ENCODE data around the gene MYO7B.
A peak's percentile ranks its signal among the peaks of the same experiment; 100 is the strongest.

Gene MYO7B

DNA sequence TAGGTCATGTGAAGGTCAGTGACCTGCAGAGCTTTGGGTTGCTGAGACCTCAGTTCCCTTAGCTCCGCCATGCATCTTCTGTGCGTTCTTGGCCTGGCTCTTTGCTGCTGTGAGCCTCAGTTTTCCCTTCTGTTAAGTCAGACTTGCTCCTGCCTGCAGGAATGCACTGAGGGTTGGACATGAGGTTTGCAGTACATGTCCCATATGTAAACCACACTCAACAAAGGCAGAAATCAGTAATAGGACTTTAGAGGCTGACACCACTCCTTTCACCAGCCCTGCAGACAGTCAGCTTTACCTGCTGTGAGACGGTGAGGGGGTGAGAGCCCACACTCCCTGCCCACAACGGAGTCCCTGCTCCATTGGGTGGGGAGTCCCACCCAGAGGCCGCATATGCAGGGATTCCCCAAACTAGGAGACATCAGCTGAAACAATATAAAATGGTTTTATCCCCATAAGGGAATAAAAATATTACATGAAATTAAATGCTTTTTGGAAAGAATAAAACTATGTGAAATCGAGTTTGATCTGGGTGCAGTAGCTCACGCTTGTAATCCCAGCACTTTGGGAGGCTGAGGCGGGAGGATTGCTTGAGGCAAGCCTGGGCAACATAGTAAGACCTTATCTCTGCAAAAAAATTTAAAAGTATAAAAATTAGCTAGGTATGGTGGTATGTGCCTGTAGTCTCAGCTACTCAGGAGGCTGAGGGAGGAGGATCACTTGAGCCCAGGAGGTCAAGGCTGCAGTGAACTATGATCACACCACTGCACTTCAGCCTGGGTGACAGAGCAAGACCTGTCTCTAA is 55.1 kb downstream of the MYO7B start:
- no peak for DNase-seq

DNA sequence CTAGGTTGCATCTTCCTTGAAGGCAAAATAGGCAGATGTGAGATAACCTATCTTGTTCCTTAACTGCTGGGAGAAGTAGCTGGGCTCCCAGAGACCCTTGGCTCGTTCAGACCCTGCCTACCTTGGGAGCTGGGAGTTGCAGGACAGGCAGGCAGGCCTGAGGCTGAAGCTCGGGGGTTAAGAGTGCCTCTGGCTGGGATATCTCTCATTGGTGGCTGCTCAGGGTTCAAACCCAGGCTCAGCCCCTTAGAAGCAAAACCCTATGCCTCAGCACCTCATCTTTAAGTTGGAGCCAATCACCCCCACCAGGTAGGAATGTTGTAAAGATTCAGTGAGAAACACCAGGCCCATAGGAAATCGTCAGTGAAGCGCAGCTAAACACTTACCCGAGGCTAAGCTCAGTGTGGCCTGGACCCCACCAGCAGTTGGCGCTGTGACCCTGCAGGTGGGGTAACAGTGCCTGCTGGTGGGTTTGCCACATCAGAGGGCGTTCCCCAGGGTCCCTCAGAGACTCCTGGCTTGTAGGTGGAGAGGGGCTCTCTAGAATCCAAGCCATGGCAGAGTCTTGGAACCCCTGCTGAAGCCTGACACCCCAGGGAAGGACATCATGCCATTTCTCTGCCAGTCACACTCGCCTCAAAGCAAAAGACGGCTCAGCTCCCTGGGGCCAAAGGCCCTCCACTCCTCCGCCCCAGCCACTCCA is 55.9 kb downstream of the MYO7B start:
- DNase-seq: peak; percentile 2

- DNase-seq: no peak
These were observed 57.3 kb downstream of the MYO7B start for GRCh38 chr2:127592761-127593227.

DNA sequence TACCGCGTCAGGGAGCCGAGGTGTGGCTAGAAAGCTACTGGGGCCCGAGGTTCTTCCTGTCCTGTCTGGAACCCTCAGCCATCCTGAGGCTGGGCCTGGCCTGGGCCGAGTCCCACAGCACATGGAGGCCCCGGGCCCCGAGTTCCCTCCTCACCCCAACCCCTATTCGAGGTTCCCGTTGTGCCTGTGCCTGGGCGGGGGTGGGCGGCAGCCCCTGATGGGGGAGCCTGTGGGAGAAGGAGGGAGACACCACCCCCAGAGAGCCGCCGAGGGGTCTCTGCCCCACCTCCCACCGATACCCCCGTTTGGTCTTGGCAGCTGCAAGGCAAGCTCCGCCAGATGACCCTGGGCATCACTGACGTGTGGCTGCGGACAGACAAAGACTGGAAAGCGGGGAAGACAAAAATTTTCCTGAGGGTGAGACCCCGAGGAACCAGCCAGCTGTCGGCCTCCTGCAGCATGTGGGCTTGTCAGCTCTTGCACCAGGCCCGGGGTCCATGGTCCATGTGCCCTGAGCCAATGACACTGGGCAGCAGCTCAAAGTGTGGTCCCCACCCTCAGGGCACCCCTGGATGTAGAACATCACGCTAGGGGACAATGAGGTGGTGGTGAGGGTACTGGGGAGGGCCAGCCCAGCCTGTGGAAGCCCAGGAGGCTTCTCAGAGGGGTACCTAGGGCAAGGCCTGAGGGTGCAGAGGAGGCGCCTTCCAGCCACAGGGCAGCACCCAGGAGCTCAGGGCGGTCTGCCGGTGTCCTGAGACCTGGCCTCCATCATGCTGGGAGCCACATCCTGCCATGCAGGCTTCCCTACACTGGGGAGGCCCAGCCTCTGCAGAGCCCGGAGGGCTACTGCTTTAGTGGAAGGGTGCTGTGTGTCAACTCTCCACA is 58.0 kb downstream of the MYO7B start:
- DNase-seq: no peak

DNA sequence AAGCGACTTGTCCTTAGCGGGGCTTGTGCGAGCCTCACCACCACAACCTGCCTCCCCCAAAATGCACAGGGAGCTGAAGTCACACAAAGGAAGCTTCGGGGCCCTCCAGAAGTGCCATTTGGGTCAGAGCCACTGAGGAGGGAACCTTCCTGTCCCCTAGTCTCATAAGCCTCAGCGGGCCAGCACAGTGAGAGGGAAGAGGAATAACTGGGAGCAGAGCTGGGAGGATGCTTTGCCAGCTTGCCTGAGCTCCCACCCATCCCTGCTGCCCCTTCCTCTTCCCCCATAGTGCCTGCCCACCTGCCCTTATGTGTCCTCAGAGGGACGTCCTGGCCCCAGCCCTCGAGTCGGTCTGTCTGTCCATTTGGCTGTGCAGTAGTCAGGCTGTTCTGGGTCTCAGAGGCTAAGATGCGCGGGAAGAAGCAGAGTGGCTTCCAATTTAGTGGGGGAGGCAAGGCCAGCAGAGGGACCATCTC is 58.7 kb downstream of the MYO7B start:
- DNase-seq: no peak

- no peak for DNase-seq
These were observed 61.0 kb downstream of the MYO7B start for GRCh38 chr2:127596311-127597045.

DNA sequence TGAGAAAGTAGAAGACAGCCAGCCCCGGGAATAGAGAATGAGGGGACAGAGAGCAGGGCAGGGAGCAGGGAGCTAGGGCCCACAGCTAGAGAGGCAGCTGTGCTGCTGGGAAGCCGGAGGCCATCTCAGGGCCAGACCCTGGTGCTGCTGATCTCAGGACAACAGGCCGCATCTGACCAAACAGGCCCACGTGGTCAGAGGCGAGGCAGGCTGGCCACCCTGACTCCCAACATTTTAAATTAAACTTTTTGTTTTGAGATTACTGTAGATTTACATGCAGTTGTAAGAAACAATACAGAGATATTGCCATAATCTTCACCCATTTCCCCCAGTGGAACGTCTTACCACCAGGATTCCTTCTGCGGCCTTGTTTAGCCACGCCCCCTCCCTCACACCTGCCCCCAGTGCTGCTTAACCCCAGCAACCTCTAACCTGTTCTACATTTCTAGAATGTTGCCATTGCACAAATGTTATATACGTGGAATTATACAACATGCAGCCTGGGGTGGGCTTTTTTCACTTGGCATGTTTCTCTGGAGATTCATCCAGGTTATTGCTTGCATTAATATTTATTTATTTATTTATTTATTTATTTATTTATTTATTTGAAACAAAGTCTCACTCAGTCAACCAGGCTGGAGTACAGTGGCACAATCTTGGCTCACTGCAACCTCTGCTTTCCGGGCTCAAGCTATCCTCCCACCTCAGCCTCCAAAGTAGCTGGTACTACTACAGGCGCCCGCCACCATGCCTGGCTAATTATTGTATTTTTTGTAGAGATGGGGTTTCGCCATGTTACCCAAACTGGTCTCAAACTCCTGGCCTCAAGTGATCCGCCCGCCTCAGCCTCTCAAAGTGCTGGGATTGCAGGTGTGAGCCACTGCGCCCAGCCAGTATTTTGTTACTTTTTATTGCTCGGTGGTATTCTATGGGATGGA is 61.8 kb downstream of the MYO7B start:
- no peak for DNase-seq

DNA sequence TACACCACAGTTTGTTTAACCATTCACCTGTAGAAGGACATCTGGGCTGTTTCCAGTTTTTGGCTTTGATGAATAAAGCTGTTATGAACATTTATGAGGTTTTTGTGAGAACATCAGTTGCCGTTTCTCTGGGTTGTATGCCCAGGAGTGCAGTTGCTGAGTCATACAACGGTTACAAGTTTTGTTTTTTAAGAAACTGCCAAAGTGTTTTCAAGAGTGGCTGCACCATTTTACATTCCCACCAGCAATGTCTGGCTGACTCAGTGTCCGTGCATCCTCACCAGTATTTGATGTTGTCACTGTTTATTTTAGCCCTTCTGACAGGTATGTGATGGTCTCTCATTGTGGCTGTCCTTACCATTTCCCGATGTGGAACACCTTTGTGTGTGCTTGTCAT is 62.5 kb downstream of the MYO7B start:
- no peak for DNase-seq

DNA sequence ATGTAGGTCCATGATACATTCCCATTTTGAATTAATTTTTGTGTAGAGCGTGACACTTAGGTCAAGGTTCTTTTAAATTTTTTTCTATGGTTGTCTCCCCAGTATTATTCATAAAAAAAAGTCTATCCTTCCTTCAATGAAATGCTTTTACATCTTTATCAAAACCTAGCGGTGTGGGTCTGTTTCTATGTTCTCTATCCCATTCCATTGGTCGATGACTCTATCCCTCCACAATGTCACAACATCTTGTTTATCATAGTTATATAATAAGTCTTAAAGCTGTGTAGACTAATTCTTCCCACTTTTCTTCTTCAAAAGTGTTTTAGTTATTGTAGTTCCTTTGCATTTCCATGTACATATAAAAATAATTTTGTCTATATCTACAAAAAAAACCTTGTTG is 63.2 kb downstream of the MYO7B start:
- DNase-seq: no peak

- no peak for DNase-seq
These were observed 63.7 kb downstream of the MYO7B start for GRCh38 chr2:127599211-127599610.

DNA sequence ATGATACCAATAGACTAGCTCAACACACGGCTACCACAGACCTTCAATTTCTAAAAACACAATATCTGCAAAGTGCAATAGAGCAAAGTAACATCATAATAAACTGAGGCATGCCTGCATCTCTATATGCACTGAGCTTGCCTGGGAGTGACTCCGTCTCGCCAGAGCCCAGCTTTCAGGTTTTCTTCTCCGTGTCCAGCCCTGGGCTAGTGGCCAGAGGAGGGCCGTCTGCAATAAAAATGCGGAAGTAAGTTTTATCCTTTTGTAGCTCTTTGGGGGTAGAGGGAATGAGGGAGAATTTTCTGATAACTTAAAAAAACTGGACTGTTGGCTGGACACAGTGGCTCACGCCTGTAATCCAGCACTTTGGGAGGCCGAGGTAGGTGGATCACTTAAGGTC is 69.5 kb downstream of the MYO7B start:
- no peak for DNase-seq

GRCh38 chr2:127605691-127606263 is 70.3 kb downstream of the MYO7B start:
- DNase-seq: no peak

- DNase-seq: no peak
These were observed 71.3 kb downstream of the MYO7B start for GRCh38 chr2:127606625-127607398.

DNA sequence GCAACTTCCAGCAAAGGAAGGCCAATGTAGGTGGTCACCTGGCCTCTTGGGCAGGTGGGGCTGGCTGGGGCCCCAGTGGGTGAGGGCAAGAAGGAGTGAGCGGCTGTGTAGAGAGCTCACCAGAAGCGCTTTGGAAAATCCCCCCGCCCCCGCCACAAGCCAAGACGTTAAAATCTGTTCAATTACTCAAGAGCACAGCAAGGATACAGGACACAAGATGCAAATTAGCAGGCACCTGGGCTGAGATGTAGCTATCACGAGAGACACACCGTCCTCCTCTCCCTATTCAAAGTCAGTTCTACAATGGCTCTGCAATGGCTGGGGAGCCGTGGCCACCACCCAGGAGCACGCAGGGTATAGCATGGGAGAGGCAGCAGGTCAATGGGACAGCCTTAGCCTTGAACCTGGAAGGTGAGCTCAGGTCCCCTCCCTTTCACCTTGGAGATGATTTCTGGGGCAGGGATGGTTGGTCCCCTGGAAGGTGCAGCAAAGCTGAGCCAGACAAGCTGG is 72.0 kb downstream of the MYO7B start:
- DNase-seq: no peak

GRCh38 chr2:127608061-127609030 is 72.9 kb downstream of the MYO7B start:
- DNase-seq: no peak

DNA sequence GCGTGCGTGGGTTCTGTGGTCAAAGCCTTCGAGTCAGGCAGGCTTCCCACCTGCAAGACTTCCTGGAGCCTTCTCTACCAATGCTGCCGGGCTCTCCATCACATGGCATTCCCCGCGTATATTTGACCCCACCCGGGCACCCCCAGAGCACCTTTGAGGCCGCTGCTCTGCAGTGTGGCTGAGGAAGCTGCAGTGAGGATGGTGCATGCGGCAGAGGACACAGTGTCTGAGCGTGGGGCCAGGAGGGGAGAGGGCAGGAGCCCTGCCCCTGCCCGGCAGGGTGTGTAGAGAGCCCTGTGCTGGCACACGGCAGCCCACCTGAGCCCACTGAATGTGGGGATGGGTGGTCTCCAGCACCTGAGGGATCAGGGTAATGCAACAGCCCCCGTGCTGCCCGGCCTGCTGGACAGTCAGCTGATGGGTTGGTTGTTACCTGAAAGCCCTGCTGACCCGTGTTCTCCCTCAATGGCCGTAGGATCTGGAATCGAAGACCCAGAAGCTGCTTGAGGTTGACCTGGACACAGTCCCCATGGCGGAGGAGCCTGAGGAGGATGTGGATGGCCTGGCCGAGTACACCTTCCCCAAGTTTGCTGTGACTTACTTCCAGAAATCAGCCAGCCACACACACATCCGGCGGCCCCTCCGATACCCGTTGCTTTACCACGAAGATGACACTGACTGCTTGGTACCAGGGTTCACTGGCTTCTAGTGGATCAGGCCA is 73.7 kb downstream of the MYO7B start:
- DNase-seq: no peak

GRCh38 chr2:127609818-127610217 is 74.3 kb downstream of the MYO7B start:
- no peak for DNase-seq

GRCh38 chr2:127610561-127610960 is 75.1 kb downstream of the MYO7B start:
- DNase-seq: no peak

Measured in NCI-H1105 (cell line).